SKM-1 treated with dmso at 0.1 percent for 144 hours (cell line): ENCODE results near the gene KCTD14.

Experiments used
- DNase-seq: peaks from one replicate; lab custom pipeline; 2025; ENCODE audit not compliant: unreplicated experiment; lab: John Stamatoyannopoulos, UW

KCTD14 gene

DNA sequence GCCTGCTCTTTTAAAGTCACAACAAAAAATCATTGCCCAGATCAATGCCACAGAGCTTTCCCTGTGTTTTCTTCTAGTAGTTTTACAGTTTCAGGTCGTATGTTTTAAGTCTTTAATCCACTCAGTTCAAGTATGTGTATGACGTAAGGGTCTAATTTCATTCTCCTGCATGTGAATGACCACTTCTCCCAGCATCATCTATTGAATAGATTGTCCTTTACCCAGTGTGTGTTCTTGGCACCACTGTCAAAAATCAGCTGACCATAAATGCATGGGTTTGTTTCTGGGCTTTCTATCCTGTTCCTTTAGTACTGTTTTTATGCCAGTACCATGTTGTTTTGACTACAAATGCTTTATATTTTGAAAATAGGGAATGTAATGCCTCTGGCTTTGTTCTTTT, 56.7 kb downstream of the KCTD14 start:
- DNase-seq = no peak
